MCF 10A (cell line): ENCODE data around the gene FAR2. TPM values are rescaled to one million over a fixed set of nuclear protein-coding genes. Genes with fewer than 3 reads are reported as not detected.

Experiments
- BruUV-seq: library from RNA; stranded (reverse); fragments of 400-500 nt; replicated peaks from 2 replicates; lab custom pipeline; 2021; lab: Mats Ljungman, UMichigan
- CTCF ChIA-PET: fragments of 300-600 bp; sonication (Branson Sonifier 250); formaldehyde crosslinking; extraction: SDS; loops from one replicate; lab custom pipeline; 2021; ENCODE audit warnings: antibody characterized with exemption, inconsistent platforms; lab: Yijun Ruan, JAX
- POLR2A ChIA-PET: fragments of 300-600, 350-650 bp; sonication (Branson Sonifier 250); formaldehyde crosslinking; extraction: SDS; loops from one replicate; lab custom pipeline; 2020; ENCODE audit warnings: antibody characterized with exemption, inconsistent platforms; lab: Yijun Ruan, JAX
- DNase-seq: peaks from one replicate; pipeline ENCODE4 v3.0.0-alpha.2; 2018; ENCODE audit not compliant: unreplicated experiment
- H3K27ac Mint-ChIP-seq: one replicate; pipeline ENCODE4 v1.8.0; 2022; ENCODE audit warnings: mild to moderate bottlenecking, low read depth, mixed read lengths; ENCODE audit not compliant: unreplicated experiment
- H3K27me3 Mint-ChIP-seq: one replicate; pipeline ENCODE4 v1.8.0; 2022; ENCODE audit warnings: mixed read lengths; ENCODE audit not compliant: insufficient read depth, unreplicated experiment
- H3K36me3 Mint-ChIP-seq: one replicate; pipeline ENCODE4 v1.8.0; 2022; ENCODE audit warnings: mild to moderate bottlenecking, moderate library complexity, mixed read lengths; ENCODE audit not compliant: insufficient read depth, unreplicated experiment
- H3K4me1 Mint-ChIP-seq: one replicate; pipeline ENCODE4 v1.8.0; 2022; ENCODE audit warnings: mixed read lengths; ENCODE audit not compliant: insufficient read depth, unreplicated experiment
- H3K4me3 Mint-ChIP-seq: one replicate; pipeline ENCODE4 v1.8.0; 2022; ENCODE audit warnings: mild to moderate bottlenecking, moderate library complexity, mixed read lengths; ENCODE audit not compliant: unreplicated experiment
- H3K9me3 Mint-ChIP-seq: one replicate; pipeline ENCODE4 v1.8.0; 2022; ENCODE audit warnings: mixed read lengths; ENCODE audit not compliant: unreplicated experiment
- intact Hi-C: fragments of 100-400 bp; cut with micrococcal nuclease; formaldehyde crosslinking; loops from 2 replicates; pipeline ENCODE4 v1.14.1; 2022
- total RNA-seq: library from RNA; stranded (reverse); gene quantifications from 2 replicates; pipeline ENCODE4 v1.2.3, GENCODE V29; 2022
- TF ChIP-seq, protein P1 (sequence below): fragments of 200-600 bp; IDR thresholded peaks from one replicate; pipeline ENCODE4 v1.8.0; 2022; ENCODE audit warnings: antibody characterized with exemption, mild to moderate bottlenecking; ENCODE audit not compliant: unreplicated experiment

Gene FAR2
- total RNA-seq, 1 experiment from 2014 or later: 1.7 TPM

DNA sequence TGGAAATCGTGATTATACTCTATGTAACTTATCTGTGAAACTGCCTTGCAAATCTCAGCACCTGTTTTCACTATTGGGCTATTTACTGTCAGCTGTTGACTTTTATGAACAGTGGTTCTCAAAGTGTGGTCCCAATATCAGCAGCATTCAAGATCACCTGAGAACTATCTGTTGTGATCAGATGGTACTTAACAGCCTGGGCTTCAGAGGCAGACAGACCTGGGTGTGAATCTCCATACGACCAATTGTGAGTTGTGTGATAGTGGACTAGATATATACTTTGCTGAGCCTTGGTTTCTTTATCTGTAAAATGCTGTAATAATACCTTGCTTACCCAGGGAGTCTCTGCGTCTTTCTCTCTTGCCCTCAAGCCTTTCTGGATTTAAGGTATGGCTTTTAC is 126.8 kb downstream of the FAR2 start:
- ChIA-PET POLR2A (interaction anchor here (0.7 kb wide), 1 partner anchor 170 kb away, joined by 4 read pairs; no protein-coding TSS in a partner anchor), CTCF (no interaction called here)
- intact Hi-C loops: no loop called here
- Mint-ChIP-seq H3K27ac (no peak overlapping the region), H3K36me3 (no peaks in the 10 kb centered on the region), H3K4me3 (no peak overlapping the region), H3K27me3 (no peaks in the 10 kb centered on the region), H3K9me3 (no peaks in the 10 kb centered on the region), H3K4me1 (no peaks in the 10 kb centered on the region)
- TF ChIP-seq, protein P1, sequence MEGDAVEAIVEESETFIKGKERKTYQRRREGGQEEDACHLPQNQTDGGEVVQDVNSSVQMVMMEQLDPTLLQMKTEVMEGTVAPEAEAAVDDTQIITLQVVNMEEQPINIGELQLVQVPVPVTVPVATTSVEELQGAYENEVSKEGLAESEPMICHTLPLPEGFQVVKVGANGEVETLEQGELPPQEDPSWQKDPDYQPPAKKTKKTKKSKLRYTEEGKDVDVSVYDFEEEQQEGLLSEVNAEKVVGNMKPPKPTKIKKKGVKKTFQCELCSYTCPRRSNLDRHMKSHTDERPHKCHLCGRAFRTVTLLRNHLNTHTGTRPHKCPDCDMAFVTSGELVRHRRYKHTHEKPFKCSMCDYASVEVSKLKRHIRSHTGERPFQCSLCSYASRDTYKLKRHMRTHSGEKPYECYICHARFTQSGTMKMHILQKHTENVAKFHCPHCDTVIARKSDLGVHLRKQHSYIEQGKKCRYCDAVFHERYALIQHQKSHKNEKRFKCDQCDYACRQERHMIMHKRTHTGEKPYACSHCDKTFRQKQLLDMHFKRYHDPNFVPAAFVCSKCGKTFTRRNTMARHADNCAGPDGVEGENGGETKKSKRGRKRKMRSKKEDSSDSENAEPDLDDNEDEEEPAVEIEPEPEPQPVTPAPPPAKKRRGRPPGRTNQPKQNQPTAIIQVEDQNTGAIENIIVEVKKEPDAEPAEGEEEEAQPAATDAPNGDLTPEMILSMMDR: no peak
- DNase-seq: no peak
- no TSS peak for BruUV-seq

GRCh38 chr12:29277231-29277630 is 128.2 kb downstream of the FAR2 start:
- Mint-ChIP-seq H3K36me3 (no peaks in the 10 kb centered on the region), H3K27me3 (no peaks in the 10 kb centered on the region), H3K9me3 (no peaks in the 10 kb centered on the region), H3K4me1 (no peaks in the 10 kb centered on the region), H3K27ac (no peak overlapping the region), H3K4me3 (no peak overlapping the region)
- TF ChIP-seq, protein P1: no peak
- no peak for DNase-seq
- no TSS peak for BruUV-seq
- intact Hi-C loops: no loop called here
- ChIA-PET POLR2A (interaction anchor here (0.6 kb wide), 1 partner anchor 157 kb away, joined by 4 read pairs; no protein-coding TSS in a partner anchor), CTCF (interaction anchor here (0.9 kb wide), 1 partner anchor 57 kb away, joined by 4 read pairs; no protein-coding TSS in a partner anchor)

DNA sequence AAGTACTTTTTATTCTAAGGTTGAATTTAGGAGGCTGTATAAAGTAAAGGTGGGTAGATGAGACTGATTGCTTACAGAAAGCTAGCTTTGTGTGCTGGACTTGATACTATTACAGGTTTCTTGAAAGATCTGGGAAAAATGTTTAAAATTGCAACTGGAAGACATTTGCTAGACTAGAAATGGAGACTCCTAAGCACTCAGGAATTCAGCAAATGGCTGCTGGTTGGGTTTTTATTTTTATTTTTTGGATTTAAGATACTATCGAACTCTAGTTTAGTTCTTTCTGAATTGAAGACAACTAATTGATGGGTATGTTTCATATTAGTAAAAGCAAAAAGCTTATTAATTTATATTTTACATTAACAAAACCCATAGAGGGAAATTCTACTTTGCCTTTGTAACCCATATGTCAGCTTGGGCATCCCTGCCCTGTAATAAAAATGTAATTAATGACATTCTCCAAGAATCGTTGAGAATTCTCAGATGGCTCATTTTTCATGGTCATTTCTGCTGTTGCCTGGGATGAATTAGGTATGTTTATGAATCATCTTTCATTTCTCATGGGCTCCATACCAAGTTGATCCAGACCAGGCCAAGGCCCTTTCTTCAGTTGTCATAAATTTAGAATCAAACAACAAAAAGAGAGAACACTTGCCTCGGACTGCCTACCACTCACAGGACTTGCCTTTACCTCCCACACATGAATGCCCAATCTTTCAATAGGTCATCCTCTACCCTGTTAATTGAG is 129.8 kb downstream of the FAR2 start:
- TF ChIP-seq, protein P1: no peak
- no peaks in the 10 kb centered on the region for H3K4me1 Mint-ChIP-seq
- intact Hi-C loops: no loop called here
- POLR2A ChIA-PET: no interaction called here
- no peak overlapping the region for H3K27ac Mint-ChIP-seq
- no peak overlapping the region for H3K4me3 Mint-ChIP-seq
- CTCF ChIA-PET: interaction anchor here (0.7 to 0.8 kb wide), 3 partner anchors 38 to 1300 kb away, joined by 3 to 4 read pairs (median 3); no protein-coding TSS in a partner anchor
- no peak for DNase-seq
- no peaks in the 10 kb centered on the region for H3K36me3 Mint-ChIP-seq
- no TSS peak for BruUV-seq
- no peaks in the 10 kb centered on the region for H3K27me3 Mint-ChIP-seq
- no peaks in the 10 kb centered on the region for H3K9me3 Mint-ChIP-seq

GRCh38 chr12:29281371-29282005 is 132.4 kb downstream of the FAR2 start:
- Mint-ChIP-seq H3K27ac (no peak overlapping the region), H3K36me3 (no peaks in the 10 kb centered on the region), H3K27me3 (no peaks in the 10 kb centered on the region), H3K4me1 (no peaks in the 10 kb centered on the region), H3K4me3 (no peak overlapping the region), H3K9me3 (no peaks in the 10 kb centered on the region)
- BruUV-seq: no TSS peak
- POLR2A ChIA-PET: no interaction called here
- no peak for DNase-seq
- CTCF ChIA-PET: no interaction called here
- intact Hi-C loops: no loop called here
- TF ChIP-seq, protein P1: no peak
